Stomach (tissue), 9 donors: ENCODE results near the gene CLDN9. TPM values are rescaled to one million over a fixed set of nuclear protein-coding genes. Genes with fewer than 3 reads are reported as not detected.

Source experiments
- DNase-seq, 2 donors: peaks; one replicate each; pipeline versions ENCODE4 v3.0.0 to v3.0.0-alpha.2; 2013 to 2019
- H3K27ac ChIP-seq, 5 donors: fragments of 200-600 bp in 4 of 5; sonication (generic) in 4 of 5; one replicate each; pipeline ENCODE4 v1.5.1; 2013 to 2019; ENCODE audit warnings: mild to moderate bottlenecking in 1 of 5, moderate library complexity in 1 of 5
- H3K27me3 ChIP-seq, 3 donors: fragments of 200-600 bp; sonication (generic); one replicate each; pipeline ENCODE4 v1.5.1; 2017 to 2019; ENCODE audit warnings: mixed run types in 1 of 3
- H3K36me3 ChIP-seq, 4 donors: fragments of 200-600 bp; sonication (generic); 1 replicate in 3 of 4; 2 replicates in 1 of 4; pipeline ENCODE4 v1.5.1; 2016 to 2019
- H3K4me1 ChIP-seq, 4 donors: fragments of 200-600 bp; sonication (generic); one replicate each; pipeline ENCODE4 v1.5.1; 2016 to 2019
- H3K4me3 ChIP-seq, 4 donors: fragments of 200-600 bp; sonication (generic) in 3 of 4; one replicate each; pipeline ENCODE4 v1.5.1; 2016 to 2019; ENCODE audit warnings: mild to moderate bottlenecking in 1 of 4
- H3K9me3 ChIP-seq, 4 donors: fragments of 200-600 bp; sonication (generic); one replicate each; pipeline ENCODE4 v1.5.1; 2016 to 2019
- CTCF ChIP-seq, 7 experiments: fragments of 450-650 bp in 4 of 7; fragments of 200-600 bp in 3 of 7; sonication (generic) in 3 of 7; IDR thresholded peaks; one replicate each; pipeline ENCODE4 v1.5.1; 2016 to 2019; ENCODE audit warnings: antibody characterized with exemption in 7 of 7, control low read depth in 2 of 7, mild to moderate bottlenecking in 1 of 7
- EP300 ChIP-seq: sonication (generic); formaldehyde crosslinking; IDR thresholded peaks from one replicate; pipeline ENCODE4 v1.6.1; 2017; ENCODE audit warnings: antibody characterized with exemption
- POLR2A ChIP-seq, 4 donors: fragments of 450-650 bp; IDR thresholded peaks; one replicate each; pipeline ENCODE4 v1.6.1; 2016; ENCODE audit warnings: antibody characterized with exemption in 4 of 4, control low read depth in 2 of 4, mild to moderate bottlenecking in 1 of 4, moderate library complexity in 1 of 4
- POLR2AphosphoS5 ChIP-seq, 3 donors: sonication (generic); formaldehyde crosslinking; IDR thresholded peaks; one replicate each; pipeline ENCODE4 v1.6.1; 2016; ENCODE audit warnings: antibody characterized with exemption in 3 of 3
- WGBS, 5 donors: extraction: QIAGEN DNeasy Blood & Tissue Kit in 3 of 5; methylation state at CpG; one replicate each; pipeline versions ENCODE4 v1.1.5 to v1.1.7; 2013 to 2018; 5-methylcytosine and 5-hydroxymethylcytosine counted together
- intact Hi-C: fragments of 100-400 bp; cut with DNase I; formaldehyde crosslinking; loops from one replicate; pipeline ENCODE4 v1.15.1; 2023; ENCODE audit warnings: low total_unique reads
- polyA plus RNA-seq, 3 donors: library from polyadenylated mRNA; stranded (reverse); fragments of 200-250 nt; gene quantifications; one replicate each; pipeline ENCODE4 v1.2.3, GENCODE V29; 2013
- total RNA-seq, 5 donors: library from RNA; depleted of rRNA; stranded (reverse); fragments of >200 nt; gene quantifications; one replicate each; pipeline versions ENCODE4 v1.1.0 to v1.2.3, GENCODE V29; 2014 to 2016
- donor health status: healthy with polysubstance abuse.
- donor health status: Bipolar disorder and iron deficiency.
- donor health status: healthy.

CLDN9 gene
- total and polyA plus RNA-seq, 8 donors, result 0.28 to 0.31 TPM; not detected in 6

- peaks cover 0 to 13% (median 7%) of the 10 kb centered on the region in 3 donors for H3K27me3 ChIP-seq
- intact Hi-C loops, result no loop called here
- H3K9me3 ChIP-seq, result no peaks in the 10 kb centered on the region
- WGBS, 5 donors, result 4 to 31% (median 23%) methylated on average over 4 to 6 of the region's 6 CpGs
- H3K36me3 ChIP-seq, result peaks cover 14 to 24% (median 19%) of the 10 kb centered on the region in 4 donors
- peaks cover 44 to 79% (median 76%) of the 10 kb centered on the region in 4 donors for H3K4me1 ChIP-seq
- DNase-seq, result peak in 1 of 2 donors; percentile 77
- peak overlapping the region; percentile 54 to 85 (median 72) for H3K4me3 ChIP-seq
- peak overlapping the region; percentile 89 to 99 (median 98) for H3K27ac ChIP-seq
- TF ChIP-seq POLR2A (IDR thresholded peaks at IDR 0.05) (no peak), CTCF (IDR thresholded peaks at IDR 0.05) (no peak), POLR2AphosphoS5 (IDR thresholded peaks at IDR 0.05) (no peak), EP300 (no peak)
Measured at GRCh38 chr16:3023415-3023668, 10.6 kb downstream of the CLDN9 start.

GRCh38 chr16:3023669-3024478, 11.2 kb downstream of the CLDN9 start, which contains the start of the genes HCFC1R1 and THOC6:
Gene HCFC1R1, minus strand, starts transcription at chr16:3023942. Its CDS starts 1 bp downstream, at chr16:3023941.
Gene THOC6, plus strand, starts transcription at chr16:3024035. Its CDS starts 292 bp downstream, at chr16:3024327.
- Histone ChIP-seq H3K4me3 (peak within 1 kb of the TSS; percentile 54 to 85 (median 72)), H3K9me3 (no peaks in the 10 kb centered on the region), H3K27ac (peak within 1 kb of the TSS; percentile 89 to 99 (median 98)), H3K27me3 (peaks cover 0 to 13% (median 2%) of the 10 kb centered on the region in 3 donors), H3K36me3 (peaks cover 14 to 24% (median 20%) of the 10 kb centered on the region in 4 donors), H3K4me1 (peaks cover 48 to 79% (median 76%) of the 10 kb centered on the region in 4 donors)
- TF ChIP-seq POLR2A (IDR thresholded peaks at IDR 0.05), result peak in 1 of 4 donors; percentile 53
- TF ChIP-seq POLR2AphosphoS5 (IDR thresholded peaks at IDR 0.05), result peak; percentile 80 to 98 (median 87)
- no peak for TF ChIP-seq EP300
- no peak for TF ChIP-seq CTCF (IDR thresholded peaks at IDR 0.05)
- WGBS, 5 donors, result 0 to 2% (median 0%) methylated on average over 33 to 69 of the region's 69 CpGs
- intact Hi-C loops, result no loop called here
- DNase-seq, result peak; percentile 98 to 99

GRCh38 chr16:3025032-3026002, 12.6 kb downstream of the CLDN9 start:
- 91 to 96% (median 93%) methylated on average over 17 to 18 of the region's 18 CpGs for WGBS, 5 donors
- peaks cover 1 to 21% (median 12%) of the 10 kb centered on the region in 3 donors for H3K27me3 ChIP-seq
- TF ChIP-seq POLR2A (IDR thresholded peaks at IDR 0.05), result no peak
- TF ChIP-seq CTCF (IDR thresholded peaks at IDR 0.05), result no peak
- no peak for TF ChIP-seq POLR2AphosphoS5 (IDR thresholded peaks at IDR 0.05)
- TF ChIP-seq EP300, result no peak
- H3K27ac ChIP-seq, result no peak overlapping the region
- no peak for DNase-seq
- peaks cover 14 to 35% (median 23%) of the 10 kb centered on the region in 4 donors for H3K36me3 ChIP-seq
- H3K4me3 ChIP-seq, result peak overlapping the region in 1 of 4 donors; percentile 70
- peaks cover 44 to 80% (median 73%) of the 10 kb centered on the region in 4 donors for H3K4me1 ChIP-seq
- intact Hi-C loops, result no loop called here
- no peaks in the 10 kb centered on the region for H3K9me3 ChIP-seq

- intact Hi-C loops, result no loop called here
- Histone ChIP-seq H3K27me3 (peaks cover 3 to 28% (median 19%) of the 10 kb centered on the region in 3 donors), H3K4me3 (no peak overlapping the region), H3K4me1 (peaks cover 42 to 76% (median 67%) of the 10 kb centered on the region in 4 donors), H3K27ac (no peak overlapping the region), H3K9me3 (no peaks in the 10 kb centered on the region), H3K36me3 (peaks cover 14 to 41% (median 23%) of the 10 kb centered on the region in 4 donors)
- TF ChIP-seq POLR2A (IDR thresholded peaks at IDR 0.05) (no peak), EP300 (no peak), POLR2AphosphoS5 (IDR thresholded peaks at IDR 0.05) (no peak), CTCF (IDR thresholded peaks at IDR 0.05) (no peak)
- WGBS, 5 donors, result 85 to 93% (median 89%) methylated on average over 8 of the region's 8 CpGs
- no peak for DNase-seq
Measured at GRCh38 chr16:3026003-3026378, 13.3 kb downstream of the CLDN9 start.
